HCT116 (cell line): ENCODE results near the gene TMEM138. TPM values are rescaled to one million over a fixed set of nuclear protein-coding genes. Genes with fewer than 3 reads are reported as not detected.

ENCODE experiments used
- ATAC-seq: fragments of 200-7000 bp; cut with Tn5 transposase; 2 replicates; pipeline ENCODE4 v1.9.1; 2020; ENCODE audit warnings: mild to moderate bottlenecking, moderate library complexity
- BruUV-seq: library from RNA; stranded (reverse); fragments of 400-500 nt; replicated peaks from 2 replicates; lab custom pipeline; 2021; lab: Mats Ljungman, UMichigan
- CTCF ChIA-PET: fragments of 300-600 bp; sonication (Branson Sonifier 250); formaldehyde crosslinking; loops from one replicate; lab custom pipeline; 2021; ENCODE audit warnings: antibody characterized with exemption; lab: Charles Lee
- POLR2A ChIA-PET: fragments of 300-600, 350-600 bp; sonication (Branson Sonifier 250); formaldehyde crosslinking; loops from one replicate; lab custom pipeline; 2021; ENCODE audit warnings: antibody characterized with exemption; lab: Charles Lee
- RAD21 ChIA-PET, 2 experiments: fragments of 300-600 bp; sonication (Branson Sonifier 250); formaldehyde crosslinking; loops; one replicate each; lab custom pipeline; 2023; ENCODE audit warnings: low total read pairs in 2 of 2; ENCODE audit not compliant: uncharacterized antibody in 2 of 2, unreplicated experiment in 2 of 2, low non-redundant PET in 1 of 2; lab: Charles Lee
- DNase-seq: peaks from one replicate; pipeline ENCODE4 v3.0.0-alpha.2; 2010; ENCODE audit warnings: low read depth, low spot score
- H2AFZ ChIP-seq: fragments of 200-600 bp; shearing (Covaris generic), sonication (generic); 2 replicates; pipeline ENCODE4 v1.6.1; 2017; ENCODE audit warnings: low read depth, mixed run types, mixed read lengths, antibody characterized with exemption, low read length; ENCODE audit not compliant: poor library complexity, severe bottlenecking
- H3K27ac ChIP-seq: 2 replicates; pipeline ENCODE4 v1.5.1; 2012; ENCODE audit warnings: low read depth, low read length
- H3K27me3 ChIP-seq: fragments of 200-600 bp; sonication (generic); 2 replicates; pipeline ENCODE4 v1.6.1; 2016; ENCODE audit warnings: mixed run types, low read length, mixed read lengths; ENCODE audit not compliant: insufficient read depth
- H3K36me3 ChIP-seq, 2 experiments: fragments of 200-500 bp in 1 of 2; fragments of 200-600 bp in 1 of 2; sonication (Bioruptor generic) in 1 of 2; sonication (generic) in 1 of 2; 2 replicates each; pipeline versions ENCODE4 v1.5.1 to v1.6.1; 2014 to 2016; ENCODE audit warnings: low read length in 2 of 2, inconsistent platforms in 1 of 2, mixed read lengths in 1 of 2, mixed run types in 1 of 2; ENCODE audit not compliant: insufficient read depth in 2 of 2, control insufficient read depth in 1 of 2
- H3K4me1 ChIP-seq, 2 experiments: fragments of 200-600 bp in 1 of 2; sonication (generic) in 1 of 2; 2 replicates each; pipeline versions ENCODE4 v1.5.1 to v1.6.1; 2012 to 2017; ENCODE audit warnings: low read length in 2 of 2, inconsistent platforms in 1 of 2, mild to moderate bottlenecking in 1 of 2, mixed read lengths in 1 of 2, mixed run types in 1 of 2, moderate library complexity in 1 of 2; ENCODE audit not compliant: insufficient read depth in 2 of 2, control insufficient read depth in 1 of 2
- H3K4me2 ChIP-seq: fragments of 200-600 bp; sonication (generic); 2 replicates; pipeline ENCODE4 v1.6.1; 2017; ENCODE audit warnings: mixed run types, low read length, mixed read lengths
- H3K4me3 ChIP-seq, 2 experiments: fragments of 200-600 bp in 1 of 2; sonication (generic) in 1 of 2; replicated peaks in 1 of 2; 2 replicates each; pipeline ENCODE4 v1.5.1; 2011 to 2016; ENCODE audit warnings: low read length in 2 of 2, control low read depth in 1 of 2, low read depth in 1 of 2, mild to moderate bottlenecking in 1 of 2, mixed read lengths in 1 of 2, mixed run types in 1 of 2
- H3K79me2 ChIP-seq: fragments of 200-600 bp; sonication (generic); 2 replicates; pipeline ENCODE4 v1.6.1; 2017; ENCODE audit warnings: mild to moderate bottlenecking, mixed run types, low read length, moderate library complexity, mixed read lengths; ENCODE audit not compliant: insufficient read depth
- H3K9ac ChIP-seq: fragments of 200-600 bp; sonication (generic); 2 replicates; pipeline ENCODE4 v1.6.1; 2016; ENCODE audit warnings: low read length, mixed read lengths
- H3K9me2 ChIP-seq: fragments of 200-600 bp; sonication (generic), shearing (Covaris generic); 2 replicates; pipeline ENCODE4 v1.6.1; 2017; ENCODE audit warnings: mixed run types, mild to moderate bottlenecking, moderate library complexity; ENCODE audit not compliant: insufficient read depth
- H3K9me3 ChIP-seq, 2 experiments: fragments of 200-500 bp in 1 of 2; fragments of 200-600 bp in 1 of 2; sonication (Bioruptor generic) in 1 of 2; sonication (generic) in 1 of 2; 2 replicates each; pipeline ENCODE4 v1.6.1; 2014 to 2017; ENCODE audit warnings: low read length in 2 of 2, mixed read lengths in 2 of 2, inconsistent platforms in 1 of 2, low read depth in 1 of 2, mild to moderate bottlenecking in 1 of 2, mixed run types in 1 of 2, moderate library complexity in 1 of 2; ENCODE audit not compliant: control insufficient read depth in 1 of 2, insufficient read depth in 1 of 2
- H4K20me1 ChIP-seq: fragments of 200-600 bp; sonication (generic), shearing (Covaris generic); 2 replicates; pipeline ENCODE4 v1.6.1; 2017; ENCODE audit warnings: mixed run types, mild to moderate bottlenecking, moderate library complexity; ENCODE audit not compliant: insufficient read depth
- CBX3 ChIP-seq: IDR thresholded peaks from 2 replicates; pipeline ENCODE4 v1.6.1; 2012; ENCODE audit warnings: low read depth
- CEBPB ChIP-seq: IDR thresholded peaks from 2 replicates; pipeline ENCODE4 v1.6.1; 2012; ENCODE audit warnings: low read depth
- EGR1 ChIP-seq: IDR thresholded peaks from 2 replicates; pipeline ENCODE4 v1.6.1; 2012; ENCODE audit warnings: low read depth
- ELF1 ChIP-seq: IDR thresholded peaks from 2 replicates; pipeline ENCODE4 v1.6.1; 2012; ENCODE audit warnings: low read depth, borderline replicate concordance
- EZH2 ChIP-seq: fragments of 200-600 bp; sonication (generic); IDR thresholded peaks from 2 replicates; pipeline ENCODE4 v1.6.1; 2017; ENCODE audit warnings: antibody characterized with exemption, mixed run types
- EZH2phosphoT487 ChIP-seq: fragments of 200-600 bp; IDR thresholded peaks from 2 replicates; pipeline ENCODE4 v1.6.1; 2018; ENCODE audit warnings: antibody characterized with exemption, borderline replicate concordance
- FOSL1 ChIP-seq: IDR thresholded peaks from 2 replicates; pipeline ENCODE4 v1.6.1; 2012; ENCODE audit warnings: low read depth
- JUND ChIP-seq: IDR thresholded peaks from 2 replicates; pipeline ENCODE4 v1.6.1; 2012
- POLR2A ChIP-seq: IDR thresholded peaks from 2 replicates; pipeline ENCODE4 v1.7.0; 2011; ENCODE audit warnings: borderline replicate concordance; ENCODE audit not compliant: insufficient read depth, insufficient read length; ENCODE audit errors: extremely low read depth
- POLR2AphosphoS5 ChIP-seq: IDR thresholded peaks from 2 replicates; pipeline ENCODE4 v1.6.1; 2011; ENCODE audit warnings: mild to moderate bottlenecking, low read depth, low read length, moderate library complexity
- RAD21 ChIP-seq: IDR thresholded peaks from 2 replicates; pipeline ENCODE4 v1.6.1; 2012; ENCODE audit warnings: low read depth, mild to moderate bottlenecking
- SIN3A ChIP-seq: IDR thresholded peaks from 2 replicates; pipeline ENCODE4 v1.6.1; 2012; ENCODE audit warnings: low read depth
- SP1 ChIP-seq: IDR thresholded peaks from 2 replicates; pipeline ENCODE4 v1.6.1; 2012; ENCODE audit warnings: low read depth
- SRF ChIP-seq: IDR thresholded peaks from 2 replicates; pipeline ENCODE4 v1.6.1; 2012; ENCODE audit warnings: low read depth
- TCF7L2 ChIP-seq: IDR thresholded peaks from 2 replicates; pipeline ENCODE4 v1.7.0; 2011; ENCODE audit warnings: borderline replicate concordance, inconsistent platforms; ENCODE audit not compliant: insufficient read depth, insufficient read length; ENCODE audit errors: extremely low read depth
- ZBTB33 ChIP-seq: IDR thresholded peaks from 2 replicates; pipeline ENCODE4 v1.6.1; 2011; ENCODE audit warnings: mild to moderate bottlenecking, low read length, moderate library complexity; ENCODE audit not compliant: insufficient replicate concordance; ENCODE audit errors: extremely low read depth
- ZFX ChIP-seq: fragments of 450-650 bp; IDR thresholded peaks from 2 replicates; pipeline ENCODE4 v1.6.1; 2017
- ZNF274 ChIP-seq: fragments of 200-500 bp; sonication (Bioruptor generic); IDR thresholded peaks from 2 replicates; pipeline ENCODE4 v1.6.1; 2014; ENCODE audit warnings: mild to moderate bottlenecking, low read depth, low read length, inconsistent platforms
- intact Hi-C: fragments of 100-400 bp; cut with micrococcal nuclease; formaldehyde crosslinking; loops from 2 replicates; pipeline ENCODE4 v1.10.0; 2022
- total RNA-seq: library from RNA; stranded (reverse); gene quantifications from one replicate; pipeline ENCODE4 v1.2.1, GENCODE V29; 2021; ENCODE audit not compliant: unreplicated experiment
- TF ChIP-seq, protein P1 (sequence below): IDR thresholded peaks from 2 replicates; pipeline ENCODE4 v1.6.1; 2012; ENCODE audit warnings: low read depth
- TF ChIP-seq, protein P2 (sequence below): IDR thresholded peaks from 2 replicates; pipeline ENCODE4 v1.6.1; 2012

TMEM138 gene
- total RNA-seq, 1 experiment from 2014 or later: 45.0 TPM

GRCh38 chr11:61357894-61358239 lies 4.3 kb upstream of the TMEM138 start:
- Histone ChIP-seq H3K4me3 (no peak overlapping the region), H3K4me2 (no peak overlapping the region), H2AFZ (no peak overlapping the region), H3K79me2 (peaks cover 12% of the 10 kb centered on the region), H3K9ac (no peak overlapping the region), H3K36me3 (no peaks in the 10 kb centered on the region), H3K9me2 (no peaks in the 10 kb centered on the region), H3K27me3 (no peaks in the 10 kb centered on the region), H4K20me1 (no peaks in the 10 kb centered on the region), H3K4me1 (peaks cover 0 to 13% of the 10 kb centered on the region in 2 experiments; a peak in 1 of 4 replicates), H3K27ac (no peak overlapping the region), H3K9me3 (no peaks in the 10 kb centered on the region)
- ChIA-PET RAD21 (no interaction called here), CTCF (interaction anchor here (1.5 kb wide), 1 partner anchor 28 kb away, joined by 3 read pairs; no protein-coding TSS in a partner anchor), POLR2A (no interaction called here)
- intact Hi-C loops: no loop called here
- ATAC-seq (no peak), DNase-seq (no peak)
- BruUV-seq: no TSS peak
- TF ChIP-seq FOSL1 (no peak), EZH2phosphoT487 (no peak), CBX3 (no peak), EZH2 (no peak), EGR1 (no peak), ZBTB33 (no peak), ZFX (no peak), JUND (no peak), RAD21 (no peak), ZNF274 (no peak), SP1 (no peak), ELF1 (no peak), CEBPB (no peak), POLR2A (no peak), POLR2AphosphoS5 (no peak), SRF (no peak), TCF7L2 (no peak), SIN3A (no peak)
- TF ChIP-seq, protein P1, sequence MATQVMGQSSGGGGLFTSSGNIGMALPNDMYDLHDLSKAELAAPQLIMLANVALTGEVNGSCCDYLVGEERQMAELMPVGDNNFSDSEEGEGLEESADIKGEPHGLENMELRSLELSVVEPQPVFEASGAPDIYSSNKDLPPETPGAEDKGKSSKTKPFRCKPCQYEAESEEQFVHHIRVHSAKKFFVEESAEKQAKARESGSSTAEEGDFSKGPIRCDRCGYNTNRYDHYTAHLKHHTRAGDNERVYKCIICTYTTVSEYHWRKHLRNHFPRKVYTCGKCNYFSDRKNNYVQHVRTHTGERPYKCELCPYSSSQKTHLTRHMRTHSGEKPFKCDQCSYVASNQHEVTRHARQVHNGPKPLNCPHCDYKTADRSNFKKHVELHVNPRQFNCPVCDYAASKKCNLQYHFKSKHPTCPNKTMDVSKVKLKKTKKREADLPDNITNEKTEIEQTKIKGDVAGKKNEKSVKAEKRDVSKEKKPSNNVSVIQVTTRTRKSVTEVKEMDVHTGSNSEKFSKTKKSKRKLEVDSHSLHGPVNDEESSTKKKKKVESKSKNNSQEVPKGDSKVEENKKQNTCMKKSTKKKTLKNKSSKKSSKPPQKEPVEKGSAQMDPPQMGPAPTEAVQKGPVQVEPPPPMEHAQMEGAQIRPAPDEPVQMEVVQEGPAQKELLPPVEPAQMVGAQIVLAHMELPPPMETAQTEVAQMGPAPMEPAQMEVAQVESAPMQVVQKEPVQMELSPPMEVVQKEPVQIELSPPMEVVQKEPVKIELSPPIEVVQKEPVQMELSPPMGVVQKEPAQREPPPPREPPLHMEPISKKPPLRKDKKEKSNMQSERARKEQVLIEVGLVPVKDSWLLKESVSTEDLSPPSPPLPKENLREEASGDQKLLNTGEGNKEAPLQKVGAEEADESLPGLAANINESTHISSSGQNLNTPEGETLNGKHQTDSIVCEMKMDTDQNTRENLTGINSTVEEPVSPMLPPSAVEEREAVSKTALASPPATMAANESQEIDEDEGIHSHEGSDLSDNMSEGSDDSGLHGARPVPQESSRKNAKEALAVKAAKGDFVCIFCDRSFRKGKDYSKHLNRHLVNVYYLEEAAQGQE: no peak
- TF ChIP-seq, protein P2, sequence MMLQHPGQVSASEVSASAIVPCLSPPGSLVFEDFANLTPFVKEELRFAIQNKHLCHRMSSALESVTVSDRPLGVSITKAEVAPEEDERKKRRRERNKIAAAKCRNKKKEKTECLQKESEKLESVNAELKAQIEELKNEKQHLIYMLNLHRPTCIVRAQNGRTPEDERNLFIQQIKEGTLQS: no peak
